Measurements from ENCODE around the gene ZNF554.

- TF ChIP-seq EZH2phosphoT487 (IDR thresholded peaks at IDR 0.05; ENCODE audit: borderline replicate concordance, low read length): no peak
- no peak for TF ChIP-seq CTCF (IDR thresholded peaks at IDR 0.05; ENCODE audit: low read depth, low read length, poor library complexity, severe bottlenecking)
Observed at GRCh38 chr19:2883686-2884439, 64.2 kb downstream of the ZNF554 start.

Data from DOHH2 (cell line).